ENCODE measurements around the gene IGF2R.

DNA sequence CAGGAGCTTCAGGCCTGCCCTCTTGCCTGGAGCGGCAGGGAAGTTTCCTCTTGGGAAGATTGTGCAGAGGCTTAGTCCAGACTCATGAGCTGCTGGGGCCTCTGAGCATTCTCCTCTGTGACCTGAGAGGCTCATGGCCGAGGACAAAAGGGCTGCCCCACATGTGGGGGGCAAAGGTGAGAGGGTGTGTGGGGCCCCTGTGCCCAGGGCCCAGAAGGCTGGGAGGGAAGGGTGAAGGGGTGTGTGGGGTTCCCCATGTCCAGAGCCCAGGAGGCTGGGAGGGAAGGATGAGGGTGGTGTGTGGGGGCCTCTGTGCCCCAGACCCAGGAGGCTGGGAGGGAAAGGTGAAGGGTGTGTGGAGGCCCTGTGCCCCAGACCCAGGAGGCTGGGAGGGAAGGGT is 101.9 kb downstream of the IGF2R start:
- TF ChIP-seq, protein P1, sequence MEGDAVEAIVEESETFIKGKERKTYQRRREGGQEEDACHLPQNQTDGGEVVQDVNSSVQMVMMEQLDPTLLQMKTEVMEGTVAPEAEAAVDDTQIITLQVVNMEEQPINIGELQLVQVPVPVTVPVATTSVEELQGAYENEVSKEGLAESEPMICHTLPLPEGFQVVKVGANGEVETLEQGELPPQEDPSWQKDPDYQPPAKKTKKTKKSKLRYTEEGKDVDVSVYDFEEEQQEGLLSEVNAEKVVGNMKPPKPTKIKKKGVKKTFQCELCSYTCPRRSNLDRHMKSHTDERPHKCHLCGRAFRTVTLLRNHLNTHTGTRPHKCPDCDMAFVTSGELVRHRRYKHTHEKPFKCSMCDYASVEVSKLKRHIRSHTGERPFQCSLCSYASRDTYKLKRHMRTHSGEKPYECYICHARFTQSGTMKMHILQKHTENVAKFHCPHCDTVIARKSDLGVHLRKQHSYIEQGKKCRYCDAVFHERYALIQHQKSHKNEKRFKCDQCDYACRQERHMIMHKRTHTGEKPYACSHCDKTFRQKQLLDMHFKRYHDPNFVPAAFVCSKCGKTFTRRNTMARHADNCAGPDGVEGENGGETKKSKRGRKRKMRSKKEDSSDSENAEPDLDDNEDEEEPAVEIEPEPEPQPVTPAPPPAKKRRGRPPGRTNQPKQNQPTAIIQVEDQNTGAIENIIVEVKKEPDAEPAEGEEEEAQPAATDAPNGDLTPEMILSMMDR (IDR thresholded peaks at IDR 0.05): no peak
- TF ChIP-seq POLR2AphosphoS5 (IDR thresholded peaks at IDR 0.05): no peak

Measured in stomach (tissue), 4 donors.